NCI-H2227 (cell line): ENCODE data around the gene TBL2.
"Not testable (repeated sequence)": the region's sequence is repeated elsewhere in the genome, so short reads cannot be mapped to it uniquely, and the experiment has no call there.

Experiments used
- DNase-seq: peaks from one replicate; lab custom pipeline; 2025; ENCODE audit not compliant: unreplicated experiment; lab: John Stamatoyannopoulos, UW

TBL2 gene

GRCh38 chr7:73578342-73579128, at the start of gene TBL2:
Gene TBL2 (minus strand): TSS chr7:73578579. CDS start chr7:73578549, 30 bp downstream.
- DNase-seq, result peak; percentile 100

GRCh38 chr7:73626814-73627213, 48.4 kb upstream of the TBL2 start:
- DNase-seq, result no peak

- no peak for DNase-seq
These were observed 46.9 kb upstream of the TBL2 start for GRCh38 chr7:73625276-73625675.

DNA sequence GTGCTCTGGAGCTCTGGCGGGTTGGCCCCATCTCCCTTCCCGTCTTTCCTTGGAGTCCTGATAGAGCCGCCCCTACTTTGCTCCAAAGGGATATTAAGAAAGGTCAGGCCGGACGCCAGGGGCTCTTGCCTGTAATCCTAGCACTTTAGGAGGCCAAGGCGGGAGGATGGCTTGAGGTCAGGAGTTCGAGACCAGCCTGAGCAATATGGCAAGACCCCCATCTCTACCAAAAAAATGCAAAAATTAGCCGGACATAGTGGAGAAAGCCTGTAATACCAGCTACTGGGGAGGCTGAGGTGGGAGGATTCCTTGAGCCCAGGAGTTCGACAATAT, 46.3 kb upstream of the TBL2 start:
- DNase-seq, result no peak

DNA sequence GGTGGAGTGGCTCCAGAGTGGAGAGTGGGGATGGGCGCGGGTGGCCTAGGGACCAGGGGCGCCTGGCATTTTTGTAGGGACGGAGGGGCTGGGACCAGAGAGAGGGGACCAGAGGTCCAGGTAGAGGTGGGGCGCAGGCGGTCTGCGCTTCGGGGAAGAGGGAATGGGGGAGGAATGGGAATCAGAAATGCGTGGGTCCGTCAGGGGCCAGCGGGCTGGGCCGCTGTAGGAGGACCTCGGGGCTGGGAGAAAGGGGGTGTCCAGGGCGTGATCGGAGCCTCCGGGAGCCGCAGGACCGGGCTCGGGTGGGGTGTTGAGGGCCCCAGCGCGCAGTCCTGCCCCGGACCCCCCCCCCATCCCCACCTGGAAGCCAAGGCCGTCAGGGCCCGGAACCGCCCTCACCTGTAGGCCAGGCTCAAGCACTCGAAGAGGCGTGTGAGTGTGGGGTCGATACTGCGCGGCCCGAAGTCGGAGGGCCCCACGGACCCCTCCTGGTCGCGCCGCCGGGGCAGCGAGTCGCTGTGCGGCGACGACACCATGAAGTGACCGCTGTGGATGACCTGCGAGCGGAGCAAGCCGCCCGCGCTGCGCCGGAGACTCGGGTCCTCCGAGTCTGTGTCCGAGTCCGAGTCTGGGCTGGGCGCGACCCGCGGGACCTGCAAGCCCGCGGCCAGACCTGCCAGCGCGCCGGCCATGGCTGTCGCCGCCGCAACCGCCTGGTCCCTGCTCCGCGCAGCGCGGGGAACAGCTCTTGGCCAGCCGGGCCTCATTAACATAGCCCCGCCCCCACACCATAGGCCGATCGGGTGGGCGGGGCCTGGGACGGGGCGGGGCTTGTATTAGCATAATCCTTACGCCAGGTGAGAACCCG, 45.7 kb upstream of the TBL2 start, which contains the start of gene MLXIPL:
Gene MLXIPL (minus strand): TSS at position 725 of the 871 bp plus-strand sequence. CDS start 30 bp downstream, at position 695.
- DNase-seq, result peak; percentile 90

GRCh38 chr7:73622909-73623797, 44.8 kb upstream of the TBL2 start:
- no peak for DNase-seq

DNA sequence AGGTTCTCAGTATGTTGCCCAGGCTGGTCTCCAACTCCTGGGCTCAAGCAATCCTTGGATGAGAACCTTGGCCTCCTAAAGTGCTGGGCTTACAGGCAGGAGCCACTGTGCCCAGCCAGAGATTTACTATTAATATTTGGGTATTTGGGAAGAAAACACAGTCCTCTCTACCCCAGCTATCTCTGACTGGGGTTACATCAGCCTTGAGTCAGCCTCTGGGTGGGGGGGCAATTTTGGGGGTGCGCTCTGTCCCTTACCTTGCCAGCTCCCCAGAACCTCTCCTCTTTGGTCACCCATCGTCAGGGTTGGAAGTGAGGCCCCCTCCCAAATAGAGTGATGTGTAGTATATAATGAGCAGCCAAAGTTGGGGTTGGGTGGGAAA, 44.1 kb upstream of the TBL2 start:
- DNase-seq, result no peak

DNA sequence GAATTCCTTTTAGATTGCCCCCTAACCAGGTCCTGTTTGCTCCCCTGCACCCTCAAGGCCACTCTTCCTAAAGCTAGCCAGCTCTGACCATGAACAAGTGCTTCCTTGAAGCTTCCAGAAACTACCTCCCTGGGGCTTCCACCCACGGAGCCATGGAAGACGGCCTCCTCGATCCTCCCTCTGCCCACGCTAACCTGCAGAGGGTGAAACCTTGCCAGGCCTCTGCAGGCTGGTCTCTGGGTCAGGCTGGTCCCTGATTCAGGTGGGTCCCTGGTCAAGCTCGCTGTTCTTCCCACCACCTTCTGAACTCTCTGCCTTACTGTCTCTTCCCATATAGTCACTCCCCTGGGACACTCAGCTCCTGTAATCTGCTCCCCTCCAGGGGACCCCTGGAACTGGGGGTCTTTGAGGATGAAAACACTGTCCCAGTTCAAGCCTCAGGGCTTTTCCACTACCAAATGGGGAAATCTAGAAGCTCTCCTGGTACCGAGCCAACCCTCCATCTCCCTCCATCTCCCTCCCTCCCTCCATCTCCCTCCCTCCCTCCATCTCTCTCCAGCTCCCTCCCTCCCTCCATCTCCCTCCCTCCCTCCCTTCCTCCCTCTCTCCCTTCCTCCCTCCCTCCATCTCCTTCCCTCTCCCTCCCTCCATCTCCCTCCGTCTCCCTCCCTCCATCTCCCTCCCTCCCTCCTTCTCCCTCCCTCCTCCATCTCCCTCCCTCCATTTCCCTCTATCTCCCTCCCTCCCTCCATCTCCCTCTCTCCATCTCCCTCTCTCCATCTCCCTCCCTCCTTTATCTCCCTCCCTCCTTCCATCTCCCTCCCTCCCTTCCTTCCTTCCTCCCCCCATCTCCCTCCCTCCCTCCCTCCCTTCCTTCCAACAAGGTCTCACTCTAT, 43.0 kb upstream of the TBL2 start:
- DNase-seq, result no peak

DNA sequence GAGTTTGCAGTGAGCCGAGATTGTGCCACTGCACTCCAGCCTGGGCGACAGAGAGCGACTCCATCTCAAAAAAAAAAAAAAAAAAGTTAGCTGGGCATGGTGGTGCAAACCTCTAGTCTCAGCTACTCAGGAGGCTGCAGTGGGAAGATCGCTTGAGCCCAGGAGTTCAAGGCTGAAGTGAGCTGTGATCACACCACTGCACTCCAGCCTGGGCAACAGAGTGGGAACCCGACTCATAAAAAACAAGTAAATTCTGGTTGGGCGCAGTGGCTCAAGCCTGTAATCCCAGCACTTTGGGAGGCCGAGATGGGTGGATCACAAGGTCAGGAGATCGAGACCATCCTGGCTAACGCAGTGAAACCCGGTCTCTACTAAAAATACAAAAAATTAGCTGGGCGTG, 41.0 kb upstream of the TBL2 start:
- DNase-seq, result not testable (repeated sequence)

GRCh38 chr7:73618538-73618937, 40.2 kb upstream of the TBL2 start:
- no peak for DNase-seq

- DNase-seq, result not testable (repeated sequence)
These were observed 39.1 kb upstream of the TBL2 start for GRCh38 chr7:73617520-73617919.

DNA sequence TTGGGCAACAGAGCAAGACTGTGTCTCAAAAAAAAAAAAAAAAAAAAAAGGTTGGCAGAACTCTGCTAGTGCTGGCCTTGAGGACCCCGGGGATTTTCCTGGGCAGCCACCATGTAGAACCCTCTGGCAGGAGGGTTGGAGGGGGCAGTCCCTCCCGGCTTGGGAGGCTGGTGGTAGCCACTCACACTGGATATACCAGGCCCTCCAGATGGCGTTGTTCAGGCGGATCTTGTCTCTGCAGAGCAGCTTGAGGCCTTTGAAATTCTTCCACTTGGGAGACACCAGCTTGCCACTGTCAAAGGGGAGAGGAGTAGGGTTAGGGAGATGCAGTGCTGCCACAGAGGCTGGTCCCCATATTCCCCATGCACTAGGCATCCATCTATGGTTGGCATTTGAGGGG, 37.5 kb upstream of the TBL2 start:
- no peak for DNase-seq

DNA sequence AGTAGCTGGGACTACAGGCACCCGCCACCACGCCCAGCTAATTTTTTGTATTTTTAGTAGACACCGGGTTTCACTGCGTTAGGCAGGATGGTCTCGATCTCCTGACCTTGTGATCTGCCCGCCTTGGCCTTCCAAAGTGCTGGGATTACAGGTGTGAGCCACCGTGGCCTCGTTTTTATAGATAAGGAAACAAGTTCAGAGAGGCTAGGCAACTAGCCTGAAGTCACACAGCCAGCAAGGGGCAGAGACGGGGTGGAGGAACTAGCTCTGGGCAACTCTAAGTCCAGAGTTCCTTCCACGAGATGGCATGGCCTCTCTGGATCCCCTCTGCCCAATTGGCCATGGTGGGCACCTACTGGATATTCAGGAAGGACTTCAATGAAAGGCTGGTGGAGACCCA, 36.6 kb upstream of the TBL2 start:
- not testable (repeated sequence) for DNase-seq

DNA sequence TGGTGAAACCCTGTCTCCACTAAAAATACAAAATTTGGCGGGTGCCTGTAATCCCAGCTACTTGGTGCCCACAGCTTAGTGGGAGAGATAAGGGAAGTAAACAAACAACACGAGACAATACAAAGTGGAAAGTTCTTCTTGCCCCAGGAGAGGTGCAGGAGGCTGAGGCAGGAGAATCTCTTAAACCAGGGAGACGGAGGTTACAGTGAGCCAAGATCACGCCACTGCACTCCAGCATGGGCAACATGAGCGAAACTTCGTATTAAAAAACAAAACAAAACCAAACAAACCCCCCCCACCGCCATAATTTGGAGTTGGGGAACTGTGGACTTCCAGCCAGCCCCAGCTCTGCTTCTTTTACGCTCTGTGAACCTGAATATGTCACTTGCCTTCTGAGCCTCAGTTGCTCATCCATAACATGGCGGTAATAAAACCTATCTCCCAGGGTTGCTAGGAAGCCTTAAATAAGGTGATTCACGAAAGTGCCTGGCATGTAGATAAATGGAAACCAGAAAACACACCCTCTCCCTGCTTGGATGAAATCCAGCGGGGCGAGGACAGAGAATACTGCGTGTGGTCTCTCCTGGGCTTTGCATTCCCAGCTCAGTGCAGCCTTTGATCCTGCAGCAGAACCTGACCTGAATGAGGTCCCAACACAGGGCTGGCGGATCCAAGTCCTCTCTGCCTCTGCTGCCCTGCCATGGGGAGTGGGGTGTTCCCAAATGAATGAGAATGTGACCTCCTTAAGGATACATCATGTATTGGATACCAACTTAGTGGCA, 35.8 kb upstream of the TBL2 start:
- DNase-seq, result no peak

DNA sequence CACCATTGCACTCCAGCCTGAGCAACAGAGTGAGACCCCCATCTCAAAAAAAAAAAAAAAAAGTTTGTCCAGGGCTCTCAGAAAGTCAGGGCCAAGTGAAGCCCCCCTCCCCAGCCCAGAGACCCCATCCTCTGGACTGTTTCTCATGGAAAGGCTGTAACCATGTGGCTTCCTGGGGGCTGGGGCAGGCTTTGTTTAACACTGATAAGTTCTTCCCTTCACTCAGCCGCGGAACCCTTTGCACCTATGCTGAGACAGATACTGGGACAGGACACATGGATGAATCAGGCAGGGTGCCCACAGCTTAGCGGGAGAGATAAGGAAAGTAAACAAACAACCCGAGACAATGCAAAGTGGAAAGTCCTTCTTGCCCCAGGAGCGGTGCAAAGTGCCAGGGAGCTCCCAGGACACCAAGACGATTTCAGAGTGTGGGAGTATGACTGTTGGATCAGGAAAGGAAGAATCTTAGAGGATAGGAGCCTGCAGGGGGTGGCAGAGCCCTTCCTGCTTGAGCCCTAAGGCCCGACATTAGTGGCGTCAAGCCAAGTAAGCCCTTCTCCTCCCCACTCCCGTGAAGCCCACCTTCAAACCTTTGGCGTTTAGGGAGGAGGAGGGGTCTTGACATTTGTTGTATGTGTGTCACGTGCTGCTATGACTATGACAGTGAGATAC, 34.4 kb upstream of the TBL2 start:
- DNase-seq, result no peak

- no peak for DNase-seq
These were observed 32.7 kb upstream of the TBL2 start for GRCh38 chr7:73611017-73611555.

DNA sequence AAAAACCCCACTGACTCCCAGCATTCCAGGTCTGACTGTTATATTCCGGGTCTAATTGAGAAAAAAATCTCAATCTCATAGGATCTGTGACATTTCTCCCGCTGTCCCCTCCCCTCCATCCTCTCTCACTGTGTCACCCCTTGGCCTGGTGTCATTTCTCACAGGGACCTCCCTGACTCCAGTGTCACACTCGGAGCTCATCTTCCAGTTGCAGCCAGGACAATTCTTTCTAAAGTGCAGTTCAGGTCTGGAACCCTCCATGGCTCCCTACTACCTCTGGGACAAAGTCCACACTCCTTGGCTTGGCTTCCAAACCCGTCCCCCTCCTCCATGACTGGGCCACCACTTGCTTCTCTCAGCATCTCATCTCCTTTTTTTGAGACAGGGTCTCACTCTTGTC, 31.7 kb upstream of the TBL2 start:
- no peak for DNase-seq

DNA sequence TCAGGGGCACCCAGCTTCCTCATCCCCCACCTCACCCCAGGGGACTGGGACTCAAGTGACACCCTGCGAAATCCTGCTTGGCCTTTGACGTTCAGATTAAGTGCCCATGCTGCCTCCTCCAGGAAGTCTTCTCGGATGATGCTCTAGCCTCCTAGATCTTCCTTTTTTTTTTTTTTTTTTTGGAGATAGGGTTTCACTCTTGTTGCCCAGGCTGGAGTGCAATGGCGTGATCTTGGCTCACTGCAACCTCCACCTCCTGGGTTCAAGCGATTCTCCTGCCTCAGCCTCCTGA, 29.3 kb upstream of the TBL2 start:
- DNase-seq, result not testable (repeated sequence)
